ENCODE data around the gene PRAF2.

Gene PRAF2

DNA sequence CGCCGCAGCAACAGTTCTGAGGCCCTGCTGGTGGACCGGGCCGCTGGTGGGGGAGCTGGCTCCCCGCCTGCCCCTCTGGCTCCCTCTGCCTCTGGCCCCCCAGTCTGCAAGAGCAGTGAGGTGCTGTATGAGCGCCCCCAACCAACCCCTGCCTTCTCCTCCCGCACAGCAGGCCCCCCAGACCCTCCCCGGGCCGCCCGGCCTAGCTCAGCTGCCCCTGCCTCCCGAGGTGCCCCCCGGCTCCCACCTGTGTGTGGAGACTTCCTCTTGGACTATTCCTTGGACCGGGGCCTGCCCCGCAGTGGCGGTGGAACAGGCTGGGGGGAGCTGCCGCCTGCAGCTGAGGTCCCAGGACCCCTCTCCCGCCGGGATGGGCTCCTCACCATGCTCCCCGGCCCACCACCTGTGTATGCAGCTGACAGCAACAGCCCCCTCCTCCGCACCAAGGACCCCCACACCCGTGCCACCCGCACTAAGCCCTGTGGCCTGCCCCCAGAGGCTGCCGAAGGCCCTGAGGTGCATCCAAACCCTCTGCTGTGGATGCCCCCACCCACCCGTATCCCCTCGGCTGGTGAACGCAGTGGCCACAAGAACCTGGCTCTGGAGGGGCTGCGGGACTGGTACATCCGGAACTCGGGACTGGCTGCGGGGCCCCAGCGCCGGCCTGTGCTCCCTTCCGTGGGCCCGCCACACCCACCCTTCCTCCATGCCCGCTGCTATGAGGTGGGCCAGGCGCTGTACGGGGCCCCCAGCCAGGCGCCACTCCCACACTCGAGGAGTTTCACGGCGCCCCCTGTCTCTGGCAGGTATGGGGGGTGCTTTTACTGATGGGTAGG, 6.3 kb downstream of the PRAF2 start:
- Mint-ChIP-seq H3K9me3 (no peaks in the 10 kb centered on the region), H3K27ac (ENCODE audit: low read depth) (no peak overlapping the region), H3K27me3 (no peaks in the 10 kb centered on the region), H3K4me3 (no peak overlapping the region), H3K36me3 (ENCODE audit: insufficient read depth) (peaks cover 2% of the 10 kb centered on the region), H3K4me1 (no peaks in the 10 kb centered on the region)
- no peak for ATAC-seq (replicated peaks; ENCODE audit: extremely low read depth, poor library complexity, severe bottlenecking)
- no peak for DNase-seq (ENCODE audit: low spot score in 2 of 2)

DNA sequence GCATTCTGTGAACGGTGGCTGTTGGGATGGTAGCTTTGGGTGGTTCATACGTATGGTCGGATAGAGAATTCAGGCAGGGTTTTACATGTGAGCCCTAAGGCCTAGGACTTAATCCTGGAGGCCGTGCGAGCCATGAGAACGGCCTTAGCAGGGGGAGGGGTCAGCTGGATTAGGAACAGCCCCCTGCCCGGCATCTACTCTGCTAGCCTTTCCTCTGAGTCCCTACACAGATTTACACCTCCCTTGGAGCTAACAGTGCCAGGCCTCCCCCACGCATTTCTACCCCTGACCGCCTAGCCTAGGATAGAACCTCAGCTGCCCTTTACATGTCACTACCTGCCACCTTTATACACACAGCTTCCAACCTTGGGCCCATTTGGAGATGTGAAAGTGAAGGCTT, 7.1 kb downstream of the PRAF2 start:
- Mint-ChIP-seq H3K9me3 (no peaks in the 10 kb centered on the region), H3K36me3 (ENCODE audit: insufficient read depth) (no peaks in the 10 kb centered on the region), H3K27me3 (no peaks in the 10 kb centered on the region), H3K27ac (ENCODE audit: low read depth) (no peak overlapping the region), H3K4me1 (no peaks in the 10 kb centered on the region), H3K4me3 (no peak overlapping the region)
- ATAC-seq (replicated peaks; ENCODE audit: extremely low read depth, poor library complexity, severe bottlenecking) = no peak
- no peak for DNase-seq (ENCODE audit: low spot score in 2 of 2)

DNA sequence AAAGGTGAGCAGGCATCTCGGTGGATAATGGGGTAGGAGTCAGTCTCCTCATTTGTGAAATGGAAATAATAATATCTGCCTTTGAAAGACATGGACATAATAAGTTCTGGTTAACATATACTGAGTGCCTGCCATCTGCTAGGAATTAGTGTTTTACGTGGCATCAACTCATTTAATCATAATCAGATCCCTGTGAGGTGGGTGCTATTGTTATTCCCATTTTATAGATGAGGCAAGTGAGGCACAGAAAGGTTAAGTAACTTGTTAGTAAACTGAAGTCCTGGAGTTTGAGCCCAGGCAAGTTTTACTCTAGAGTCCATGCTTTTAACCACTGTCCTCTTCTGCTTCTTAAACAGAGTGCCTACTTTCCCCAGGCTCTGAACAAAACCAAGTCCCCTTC, 7.5 kb downstream of the PRAF2 start:
- no peak for DNase-seq (ENCODE audit: low spot score in 2 of 2)
- H3K27ac Mint-ChIP-seq (ENCODE audit: low read depth) = no peak overlapping the region
- ATAC-seq (replicated peaks; ENCODE audit: extremely low read depth, poor library complexity, severe bottlenecking) = no peak
- H3K9me3 Mint-ChIP-seq = no peaks in the 10 kb centered on the region
- no peaks in the 10 kb centered on the region for H3K27me3 Mint-ChIP-seq
- H3K4me1 Mint-ChIP-seq = no peaks in the 10 kb centered on the region
- no peak overlapping the region for H3K4me3 Mint-ChIP-seq
- no peaks in the 10 kb centered on the region for H3K36me3 Mint-ChIP-seq (ENCODE audit: insufficient read depth)

DNA sequence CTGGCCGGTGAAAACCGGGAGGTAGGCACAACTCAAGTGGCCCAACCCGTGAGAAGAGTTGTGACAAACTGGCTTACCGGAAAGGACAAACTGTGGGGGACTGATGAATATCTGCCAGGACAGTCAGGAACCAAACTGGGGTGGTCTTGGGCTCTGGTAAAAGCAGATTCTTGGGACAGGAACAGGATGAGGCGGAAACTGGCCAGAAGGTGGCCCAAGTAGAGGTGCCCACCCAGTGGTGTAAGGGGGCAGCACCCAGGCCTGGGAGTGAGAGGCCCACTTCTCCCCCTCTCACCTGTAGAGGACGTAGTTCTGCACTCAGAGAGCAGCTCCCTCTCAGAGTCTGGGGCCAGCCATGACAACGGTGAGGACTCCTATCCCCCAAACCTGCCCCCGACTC, 9.1 kb downstream of the PRAF2 start:
- no peak overlapping the region for H3K4me3 Mint-ChIP-seq
- H3K27ac Mint-ChIP-seq (ENCODE audit: low read depth) = no peak overlapping the region
- DNase-seq (ENCODE audit: low spot score in 2 of 2) (no peak), ATAC-seq (replicated peaks; ENCODE audit: extremely low read depth, poor library complexity, severe bottlenecking) (no peak)
- no peaks in the 10 kb centered on the region for H3K9me3 Mint-ChIP-seq
- H3K36me3 Mint-ChIP-seq (ENCODE audit: insufficient read depth) = peaks cover 2% of the 10 kb centered on the region
- no peaks in the 10 kb centered on the region for H3K27me3 Mint-ChIP-seq
- no peaks in the 10 kb centered on the region for H3K4me1 Mint-ChIP-seq

DNA sequence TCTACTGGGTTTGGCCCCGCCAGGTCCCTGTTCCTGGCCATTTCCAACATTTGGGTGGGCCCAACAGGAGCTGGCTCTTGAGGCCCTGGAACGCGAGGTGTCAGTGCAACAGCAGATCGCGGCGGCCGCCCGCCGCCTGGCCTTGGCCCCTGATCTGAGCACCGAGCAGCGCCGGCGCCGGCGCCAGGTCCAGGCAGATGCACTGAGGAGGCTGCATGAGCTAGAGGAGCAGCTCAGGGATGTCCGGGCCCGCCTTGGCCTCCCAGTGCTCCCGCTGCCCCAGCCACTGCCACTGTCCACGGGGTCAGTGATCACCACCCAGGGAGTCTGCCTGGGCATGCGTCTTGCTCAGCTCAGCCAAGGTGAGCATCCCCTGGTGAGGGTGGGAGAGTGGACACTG, 9.5 kb downstream of the PRAF2 start:
- H3K4me3 Mint-ChIP-seq = no peak overlapping the region
- H3K36me3 Mint-ChIP-seq (ENCODE audit: insufficient read depth) = peaks cover 2% of the 10 kb centered on the region
- H3K9me3 Mint-ChIP-seq = no peaks in the 10 kb centered on the region
- no peak overlapping the region for H3K27ac Mint-ChIP-seq (ENCODE audit: low read depth)
- DNase-seq (ENCODE audit: low spot score in 2 of 2) (no peak), ATAC-seq (replicated peaks; ENCODE audit: extremely low read depth, poor library complexity, severe bottlenecking) (no peak)
- no peaks in the 10 kb centered on the region for H3K27me3 Mint-ChIP-seq
- no peaks in the 10 kb centered on the region for H3K4me1 Mint-ChIP-seq

DNA sequence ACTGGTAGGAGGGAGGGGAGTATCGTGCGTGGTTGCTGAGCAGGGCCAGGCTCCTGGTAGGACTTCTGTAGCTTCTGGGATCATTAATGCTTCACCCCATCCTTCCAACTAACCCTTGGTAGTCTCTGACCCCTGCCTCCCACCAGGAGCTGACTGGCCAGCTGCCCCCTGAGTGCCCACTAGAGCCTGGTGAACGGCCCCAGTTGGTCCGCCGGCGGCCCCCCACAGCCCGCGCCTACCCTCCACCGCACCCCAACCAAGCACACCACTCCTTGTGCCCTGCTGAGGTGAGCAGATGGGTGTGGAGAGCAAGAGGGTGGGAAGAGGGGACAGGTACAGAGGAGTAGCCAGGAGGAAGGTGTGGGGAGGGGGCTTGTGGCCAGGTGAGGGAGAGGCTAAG, 10.1 kb downstream of the PRAF2 start:
- H3K4me1 Mint-ChIP-seq = no peaks in the 10 kb centered on the region
- H3K9me3 Mint-ChIP-seq = no peaks in the 10 kb centered on the region
- ATAC-seq (replicated peaks; ENCODE audit: extremely low read depth, poor library complexity, severe bottlenecking) (no peak), DNase-seq (ENCODE audit: low spot score in 2 of 2) (no peak)
- peaks cover 2% of the 10 kb centered on the region for H3K36me3 Mint-ChIP-seq (ENCODE audit: insufficient read depth)
- no peak overlapping the region for H3K4me3 Mint-ChIP-seq
- H3K27me3 Mint-ChIP-seq = no peaks in the 10 kb centered on the region
- H3K27ac Mint-ChIP-seq (ENCODE audit: low read depth) = no peak overlapping the region

DNA sequence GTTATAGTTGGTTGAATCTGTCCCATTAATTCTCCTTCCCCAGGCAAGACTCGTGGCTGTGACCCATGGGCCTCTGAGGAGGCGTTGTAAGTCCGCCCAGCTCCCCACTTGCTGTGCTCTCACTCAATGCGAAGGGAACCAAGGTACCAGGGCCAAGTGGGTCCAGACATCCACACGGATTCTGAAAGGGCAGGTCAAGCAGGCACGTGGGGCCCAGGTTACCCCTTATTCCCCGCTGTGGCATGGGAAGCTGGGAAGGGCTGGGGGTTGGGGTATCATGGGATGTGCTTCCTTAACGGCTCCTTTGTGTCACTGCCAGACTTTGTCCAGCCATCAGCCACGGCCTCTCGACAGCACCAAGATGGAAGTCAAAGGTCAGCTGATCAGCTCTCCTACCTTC, 11.9 kb downstream of the PRAF2 start:
- H3K4me1 Mint-ChIP-seq = no peaks in the 10 kb centered on the region
- H3K27me3 Mint-ChIP-seq = no peaks in the 10 kb centered on the region
- no peak overlapping the region for H3K27ac Mint-ChIP-seq (ENCODE audit: low read depth)
- H3K9me3 Mint-ChIP-seq = no peaks in the 10 kb centered on the region
- ATAC-seq (replicated peaks; ENCODE audit: extremely low read depth, poor library complexity, severe bottlenecking) (no peak), DNase-seq (ENCODE audit: low spot score in 2 of 2) (no peak)
- H3K36me3 Mint-ChIP-seq (ENCODE audit: insufficient read depth) = peaks cover 4% of the 10 kb centered on the region
- no peak overlapping the region for H3K4me3 Mint-ChIP-seq

DNA sequence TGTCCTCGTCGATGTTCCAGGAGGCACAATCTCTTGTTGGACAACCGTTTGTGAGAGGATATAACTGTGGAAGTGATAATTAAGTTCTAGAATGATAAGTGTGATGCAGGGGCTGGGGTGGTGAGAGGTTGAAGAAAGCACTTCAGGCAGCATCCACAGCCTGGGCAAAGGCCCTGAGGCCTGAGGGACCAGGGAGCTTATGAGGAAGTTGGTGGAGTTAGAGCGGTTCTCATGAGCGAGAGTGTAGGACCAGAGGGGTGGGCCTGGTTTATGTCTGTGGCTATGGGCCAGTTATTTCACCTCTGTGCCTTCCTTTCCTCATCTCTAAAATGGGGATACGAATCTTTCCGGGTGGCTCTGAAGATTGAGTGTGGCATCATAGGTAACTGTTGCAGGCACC, 12.3 kb downstream of the PRAF2 start:
- Mint-ChIP-seq H3K9me3 (no peaks in the 10 kb centered on the region), H3K27me3 (no peaks in the 10 kb centered on the region), H3K36me3 (ENCODE audit: insufficient read depth) (peaks cover 4% of the 10 kb centered on the region), H3K27ac (ENCODE audit: low read depth) (no peak overlapping the region), H3K4me3 (no peak overlapping the region), H3K4me1 (no peaks in the 10 kb centered on the region)
- DNase-seq (ENCODE audit: low spot score in 2 of 2) (no peak), ATAC-seq (replicated peaks; ENCODE audit: extremely low read depth, poor library complexity, severe bottlenecking) (no peak)

DNA sequence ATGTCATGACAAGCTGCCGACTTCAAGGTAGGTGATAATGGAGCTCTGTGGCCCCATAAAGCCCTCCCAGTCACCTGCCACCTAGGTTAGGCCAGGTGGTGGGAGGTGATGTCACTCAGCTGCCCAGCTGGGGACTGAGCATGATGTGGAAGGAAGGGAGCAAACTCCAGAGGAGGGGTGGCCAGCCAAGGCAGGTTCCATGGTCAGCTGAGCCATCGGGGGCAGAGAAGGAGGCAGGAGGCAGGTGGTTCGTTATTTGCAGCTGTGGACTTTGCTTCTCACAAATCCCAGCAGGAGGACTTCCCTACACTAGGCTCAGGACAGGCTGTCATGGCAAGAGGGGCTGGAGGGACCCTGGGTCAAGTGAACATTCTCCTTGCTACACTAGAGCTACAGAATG, 12.9 kb downstream of the PRAF2 start:
- DNase-seq (ENCODE audit: low spot score in 2 of 2) (no peak), ATAC-seq (replicated peaks; ENCODE audit: extremely low read depth, poor library complexity, severe bottlenecking) (no peak)
- no peaks in the 10 kb centered on the region for H3K4me1 Mint-ChIP-seq
- peaks cover 4% of the 10 kb centered on the region for H3K36me3 Mint-ChIP-seq (ENCODE audit: insufficient read depth)
- no peak overlapping the region for H3K27ac Mint-ChIP-seq (ENCODE audit: low read depth)
- no peaks in the 10 kb centered on the region for H3K27me3 Mint-ChIP-seq
- H3K9me3 Mint-ChIP-seq = no peaks in the 10 kb centered on the region
- no peak overlapping the region for H3K4me3 Mint-ChIP-seq

DNA sequence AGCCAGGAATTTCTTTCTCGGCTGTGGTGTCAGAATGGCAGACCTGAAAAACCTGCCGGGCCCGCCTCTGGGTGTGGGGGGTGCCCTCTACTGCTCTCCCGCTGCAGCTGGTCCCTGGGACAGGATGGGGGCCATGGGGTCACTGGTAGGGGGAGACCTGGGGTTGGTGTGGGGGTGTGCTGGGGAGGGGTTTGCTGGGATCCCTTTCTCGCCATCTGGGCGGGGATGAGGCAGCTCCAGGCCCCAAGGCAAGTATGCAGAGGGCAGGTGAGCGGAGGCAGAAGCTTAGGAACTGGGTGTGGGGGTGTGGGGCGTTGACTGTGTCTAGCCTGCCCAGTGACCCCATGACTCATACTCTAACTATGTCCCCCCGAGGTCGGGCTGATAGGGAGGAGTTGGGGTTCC, 14.1 kb downstream of the PRAF2 start:
- H3K27ac Mint-ChIP-seq (ENCODE audit: low read depth) = no peak overlapping the region
- ATAC-seq (replicated peaks; ENCODE audit: extremely low read depth, poor library complexity, severe bottlenecking) (no peak), DNase-seq (ENCODE audit: low spot score in 2 of 2) (no peak)
- H3K4me3 Mint-ChIP-seq = no peak overlapping the region
- peaks cover 7% of the 10 kb centered on the region for H3K4me1 Mint-ChIP-seq
- no peaks in the 10 kb centered on the region for H3K9me3 Mint-ChIP-seq
- H3K36me3 Mint-ChIP-seq (ENCODE audit: insufficient read depth) = peaks cover 4% of the 10 kb centered on the region
- no peaks in the 10 kb centered on the region for H3K27me3 Mint-ChIP-seq

DNA sequence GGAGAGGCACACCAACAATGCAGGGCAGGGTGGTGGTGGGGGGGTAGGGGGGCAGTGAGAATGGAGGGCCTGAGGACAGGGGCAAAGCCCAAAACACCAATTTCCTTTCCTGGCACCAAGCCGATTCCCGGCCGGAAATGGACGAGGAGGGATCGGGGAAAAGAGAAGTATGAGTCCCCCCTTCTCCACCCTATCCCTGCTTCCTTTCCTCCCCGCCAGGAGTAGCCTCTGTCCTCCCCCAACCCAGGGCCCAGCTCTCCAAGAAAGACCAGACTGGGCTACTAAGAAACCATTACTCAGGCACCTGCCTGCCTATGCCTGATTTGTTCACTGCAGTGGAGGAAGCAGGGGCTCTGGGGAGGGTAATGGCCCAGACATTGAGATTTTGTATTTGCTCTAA, 14.6 kb downstream of the PRAF2 start:
- ATAC-seq (replicated peaks; ENCODE audit: extremely low read depth, poor library complexity, severe bottlenecking) (no peak), DNase-seq (ENCODE audit: low spot score in 2 of 2) (no peak)
- H3K27me3 Mint-ChIP-seq = no peaks in the 10 kb centered on the region
- no peak overlapping the region for H3K4me3 Mint-ChIP-seq
- no peak overlapping the region for H3K27ac Mint-ChIP-seq (ENCODE audit: low read depth)
- peaks cover 12% of the 10 kb centered on the region for H3K4me1 Mint-ChIP-seq
- peaks cover 6% of the 10 kb centered on the region for H3K36me3 Mint-ChIP-seq (ENCODE audit: insufficient read depth)
- no peaks in the 10 kb centered on the region for H3K9me3 Mint-ChIP-seq

DNA sequence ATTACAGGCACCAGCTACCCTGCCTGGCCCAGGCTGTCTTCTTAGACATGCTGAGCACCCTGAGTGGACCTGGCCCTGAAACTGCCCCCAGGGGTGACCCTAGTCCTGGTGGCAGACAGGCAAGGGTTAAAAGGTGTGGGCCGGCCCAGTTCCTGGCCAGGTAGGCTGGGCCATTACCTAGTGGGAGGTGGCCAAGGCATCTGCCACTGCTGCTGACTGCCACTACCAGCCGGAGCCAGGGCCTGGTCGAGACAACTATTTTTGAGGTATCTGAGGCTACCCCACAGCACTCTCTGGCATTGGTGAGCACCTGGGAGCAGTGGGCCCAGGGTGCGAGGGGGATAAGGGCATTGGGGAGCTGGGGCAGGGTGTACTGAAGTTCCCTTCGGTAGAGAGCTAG, 15.0 kb downstream of the PRAF2 start, which contains the start of gene CCDC120:
Gene CCDC120, plus strand, starts transcription at position 206 of the 400 bp plus-strand sequence. CDS start 3,043 bp downstream, outside the sequence.
- Mint-ChIP-seq H3K4me1 (peaks cover 16% of the 10 kb centered on the region), H3K27ac (ENCODE audit: low read depth) (no peak within 1 kb of the TSS), H3K9me3 (no peaks in the 10 kb centered on the region), H3K27me3 (no peaks in the 10 kb centered on the region), H3K36me3 (ENCODE audit: insufficient read depth) (peaks cover 7% of the 10 kb centered on the region), H3K4me3 (no peak within 1 kb of the TSS)
- ATAC-seq (replicated peaks; ENCODE audit: extremely low read depth, poor library complexity, severe bottlenecking) (no peak), DNase-seq (ENCODE audit: low spot score in 2 of 2) (no peak)

DNA sequence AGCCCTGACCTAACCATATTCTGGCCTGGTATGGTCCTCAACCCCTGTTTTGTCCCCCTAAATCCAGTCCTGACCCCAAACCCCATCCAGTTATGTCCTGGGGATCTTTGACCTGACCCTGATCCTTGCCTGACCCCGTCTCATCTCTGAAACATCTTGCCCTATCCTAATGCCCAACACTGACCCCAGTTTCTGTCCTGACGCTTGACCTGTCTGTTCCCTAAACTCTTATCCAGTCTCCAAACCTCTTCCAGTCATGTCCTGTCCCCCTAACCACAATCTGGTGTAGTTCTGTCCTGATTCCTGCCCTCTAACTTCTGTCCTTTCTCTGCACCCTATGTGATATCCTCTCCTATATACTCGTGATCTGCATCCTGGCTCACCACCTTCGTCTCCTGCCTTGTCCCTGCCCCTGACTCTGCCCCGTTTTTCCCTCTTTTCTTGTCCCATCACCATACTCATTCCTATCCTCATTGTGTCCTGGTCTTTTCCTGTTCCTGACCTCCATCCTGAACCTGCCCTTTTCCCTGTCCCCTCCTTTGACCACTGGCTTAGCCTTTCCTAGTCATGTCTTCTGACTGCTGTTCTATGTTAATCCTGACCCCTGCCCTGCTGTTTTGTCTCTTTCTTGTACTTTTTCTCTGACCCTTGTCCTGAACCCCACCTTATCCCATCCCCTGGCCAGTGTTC, 19.6 kb downstream of the PRAF2 start:
- DNase-seq (ENCODE audit: low spot score in 2 of 2) (no peak), ATAC-seq (replicated peaks; ENCODE audit: extremely low read depth, poor library complexity, severe bottlenecking) (no peak)
- peaks cover 26% of the 10 kb centered on the region for H3K4me1 Mint-ChIP-seq
- H3K36me3 Mint-ChIP-seq (ENCODE audit: insufficient read depth) = peaks cover 8% of the 10 kb centered on the region
- H3K9me3 Mint-ChIP-seq = no peaks in the 10 kb centered on the region
- peak overlapping the region; percentile 79 for H3K4me3 Mint-ChIP-seq
- H3K27ac Mint-ChIP-seq (ENCODE audit: low read depth) = peak overlapping the region; percentile 92
- H3K27me3 Mint-ChIP-seq = no peaks in the 10 kb centered on the region
